HG03045 (cell line): ENCODE results near the gene DAB2IP.

ENCODE experiments used
- ATAC-seq: cut with Tn5 transposase; IDR thresholded peaks from one replicate; pipeline ENCODE4 v1.9.1; 2021; ENCODE audit warnings: mild to moderate bottlenecking, moderate library complexity; ENCODE audit not compliant: unreplicated experiment

DAB2IP gene

GRCh38 chr9:121755581-121755980, 104.1 kb downstream of the DAB2IP start:
- ATAC-seq, result no peak

- no peak for ATAC-seq
These were observed 105.2 kb downstream of the DAB2IP start for GRCh38 chr9:121756474-121757280.

GRCh38 chr9:121757281-121757585, 105.8 kb downstream of the DAB2IP start:
- no peak for ATAC-seq

- ATAC-seq, result no peak
These were observed 107.3 kb downstream of the DAB2IP start for GRCh38 chr9:121758693-121759092.

- ATAC-seq, result no peak
These were observed 108.6 kb downstream of the DAB2IP start for GRCh38 chr9:121759996-121760395.

- no peak for ATAC-seq
These were observed 109.1 kb downstream of the DAB2IP start for GRCh38 chr9:121760571-121760970.

- ATAC-seq, result no peak
These were observed 111.7 kb downstream of the DAB2IP start for GRCh38 chr9:121763131-121763530.

GRCh38 chr9:121763561-121764370, 112.3 kb downstream of the DAB2IP start:
- ATAC-seq, result no peak

- no peak for ATAC-seq
These were observed 112.9 kb downstream of the DAB2IP start for GRCh38 chr9:121764371-121764730.

- ATAC-seq, result no peak
These were observed 113.9 kb downstream of the DAB2IP start for GRCh38 chr9:121765021-121765950.

GRCh38 chr9:121766081-121766683, 114.7 kb downstream of the DAB2IP start:
- no peak for ATAC-seq

GRCh38 chr9:121767171-121767769, 115.8 kb downstream of the DAB2IP start:
- no peak for ATAC-seq

- ATAC-seq, result no peak
These were observed 117.1 kb downstream of the DAB2IP start for GRCh38 chr9:121768416-121769015.

GRCh38 chr9:121769939-121770338, 118.5 kb downstream of the DAB2IP start:
- no peak for ATAC-seq

- no peak for ATAC-seq
These were observed 119.2 kb downstream of the DAB2IP start for GRCh38 chr9:121770415-121771273.

- no peak for ATAC-seq
These were observed 120.0 kb downstream of the DAB2IP start for GRCh38 chr9:121771418-121771817.

GRCh38 chr9:121771851-121772599, 120.6 kb downstream of the DAB2IP start:
- ATAC-seq, result no peak

GRCh38 chr9:121772600-121773285, 121.3 kb downstream of the DAB2IP start:
- ATAC-seq, result no peak
